Keratinocyte (primary cell): ENCODE measurements around the gene TBL2.

Experiments
- EZH2 ChIP-seq: IDR thresholded peaks from one replicate; pipeline ENCODE4 v1.6.1; 2012; ENCODE audit warnings: inconsistent platforms, mild to moderate bottlenecking, low read length, moderate library complexity
- TF ChIP-seq, protein P1 (sequence below), 3 experiments: IDR thresholded peaks in 1 of 3; conservative IDR thresholded peaks in 1 of 3; optimal IDR thresholded peaks in 1 of 3; 2 replicates in 2 of 3; 3 replicates in 1 of 3; pipeline versions ENCODE3 to v1.5.1; 2011; ENCODE audit warnings: low read length in 3 of 3, mild to moderate bottlenecking in 3 of 3, moderate library complexity in 2 of 3, control low read depth in 1 of 3, inconsistent platforms in 1 of 3; ENCODE audit not compliant: insufficient read depth in 2 of 3; ENCODE audit errors: extremely low read depth in 1 of 3

GRCh38 chr7:73613954-73614735 is 35.8 kb upstream of the TBL2 start:
- TF ChIP-seq, protein P1, sequence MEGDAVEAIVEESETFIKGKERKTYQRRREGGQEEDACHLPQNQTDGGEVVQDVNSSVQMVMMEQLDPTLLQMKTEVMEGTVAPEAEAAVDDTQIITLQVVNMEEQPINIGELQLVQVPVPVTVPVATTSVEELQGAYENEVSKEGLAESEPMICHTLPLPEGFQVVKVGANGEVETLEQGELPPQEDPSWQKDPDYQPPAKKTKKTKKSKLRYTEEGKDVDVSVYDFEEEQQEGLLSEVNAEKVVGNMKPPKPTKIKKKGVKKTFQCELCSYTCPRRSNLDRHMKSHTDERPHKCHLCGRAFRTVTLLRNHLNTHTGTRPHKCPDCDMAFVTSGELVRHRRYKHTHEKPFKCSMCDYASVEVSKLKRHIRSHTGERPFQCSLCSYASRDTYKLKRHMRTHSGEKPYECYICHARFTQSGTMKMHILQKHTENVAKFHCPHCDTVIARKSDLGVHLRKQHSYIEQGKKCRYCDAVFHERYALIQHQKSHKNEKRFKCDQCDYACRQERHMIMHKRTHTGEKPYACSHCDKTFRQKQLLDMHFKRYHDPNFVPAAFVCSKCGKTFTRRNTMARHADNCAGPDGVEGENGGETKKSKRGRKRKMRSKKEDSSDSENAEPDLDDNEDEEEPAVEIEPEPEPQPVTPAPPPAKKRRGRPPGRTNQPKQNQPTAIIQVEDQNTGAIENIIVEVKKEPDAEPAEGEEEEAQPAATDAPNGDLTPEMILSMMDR (optimal IDR thresholded peaks at IDR 0.05 in 1 of 3, IDR thresholded peaks at IDR 0.05 in 1 of 3, conservative IDR thresholded peaks at IDR 0.05 in 1 of 3; ENCODE audit: extremely low read depth in 1 of 3, insufficient read depth in 2 of 3, low read length in 3 of 3) = no peak
- TF ChIP-seq EZH2 = no peak
